PC-3 (cell line): ENCODE data around the gene LRRC56. TPM values are rescaled to one million over a fixed set of nuclear protein-coding genes. Genes with fewer than 3 reads are reported as not detected.

ENCODE experiments used
- ATAC-seq: fragments of 200-7000 bp; cut with Tn5 transposase; 2 replicates; pipeline ENCODE4 v1.9.1; 2020; ENCODE audit warnings: mild to moderate bottlenecking, moderate library complexity
- BruUV-seq: library from RNA; stranded (reverse); fragments of 400-500 nt; replicated peaks from 2 replicates; lab custom pipeline; 2021; lab: Mats Ljungman, UMichigan
- CTCF ChIA-PET: fragments of 300-600 bp; sonication (Branson Sonifier 250); formaldehyde crosslinking; loops from one replicate; lab custom pipeline; 2022; ENCODE audit warnings: antibody characterized with exemption; lab: Charles Lee
- POLR2A ChIA-PET: fragments of 300-600 bp; sonication (Branson Sonifier 250); formaldehyde crosslinking; loops from one replicate; lab custom pipeline; 2022; ENCODE audit warnings: antibody characterized with exemption; ENCODE audit not compliant: unreplicated experiment; lab: Charles Lee
- DNase-seq: peaks from one replicate; pipeline ENCODE4 v3.0.0-alpha.2; 2015
- H2AFZ ChIP-seq: fragments of 300-600 bp; sonication (generic); 2 replicates; pipeline ENCODE4 v1.6.0; 2016; ENCODE audit warnings: antibody characterized with exemption, low read length
- H3F3A ChIP-seq: fragments of 300-600 bp; sonication (generic); one replicate; pipeline ENCODE4 v1.6.0; 2017; ENCODE audit warnings: antibody characterized with exemption, low read length, control low read depth, mild to moderate bottlenecking; ENCODE audit not compliant: unreplicated experiment
- H3K27ac ChIP-seq: fragments of 300-600 bp; sonication (generic); 2 replicates; pipeline ENCODE4 v1.5.1; 2016; ENCODE audit warnings: mild to moderate bottlenecking, low read length
- H3K27me3 ChIP-seq: fragments of 300-600 bp; sonication (generic); 2 replicates; pipeline ENCODE4 v1.6.1; 2016; ENCODE audit warnings: low read length, mixed read lengths
- H3K36me3 ChIP-seq: fragments of 300-600 bp; sonication (generic); 2 replicates; pipeline ENCODE4 v1.6.1; 2016; ENCODE audit warnings: low read depth, mixed run types, low read length, mixed read lengths
- H3K4me1 ChIP-seq: fragments of 300-600 bp; sonication (generic); 2 replicates; pipeline ENCODE4 v1.5.1; 2016; ENCODE audit warnings: low read length; ENCODE audit not compliant: insufficient read depth
- H3K4me2 ChIP-seq: fragments of 300-600 bp; sonication (generic); 2 replicates; pipeline ENCODE4 v1.6.0; 2016; ENCODE audit warnings: low read length
- H3K4me3 ChIP-seq: fragments of 300-600 bp; sonication (generic); 2 replicates; pipeline ENCODE4 v1.5.1; 2016; ENCODE audit warnings: mild to moderate bottlenecking, low read length, mixed read lengths
- H3K79me2 ChIP-seq: fragments of 300-600 bp; sonication (generic); 2 replicates; pipeline ENCODE4 v1.6.1; 2017; ENCODE audit warnings: low read length, mixed read lengths
- H3K9ac ChIP-seq: fragments of 300-600 bp; sonication (generic); 2 replicates; pipeline ENCODE4 v1.6.0; 2016; ENCODE audit warnings: mild to moderate bottlenecking, low read length
- H3K9me2 ChIP-seq: fragments of 300-600 bp; sonication (generic); replicated peaks from 2 replicates; pipeline ENCODE4 v1.6.1; 2016; ENCODE audit warnings: mixed run types, low read length, mixed read lengths
- H3K9me3 ChIP-seq: fragments of 300-600 bp; sonication (generic); 2 replicates; pipeline ENCODE4 v1.6.1; 2016; ENCODE audit warnings: low read length, mixed read lengths
- H4K20me1 ChIP-seq: fragments of 300-600 bp; sonication (generic); 2 replicates; pipeline ENCODE4 v1.6.1; 2016; ENCODE audit warnings: low read length, mixed read lengths
- CTCF ChIP-seq: fragments of 300-600 bp; sonication (generic); conservative IDR thresholded peaks from 2 replicates; pipeline ENCODE4 v1.5.1; 2017; ENCODE audit warnings: antibody characterized with exemption, low read depth, mild to moderate bottlenecking, low read length
- EZH2 ChIP-seq: fragments of 300-600 bp; sonication (generic); IDR thresholded peaks from one replicate; pipeline ENCODE4 v1.6.1; 2017; ENCODE audit warnings: antibody characterized with exemption, mild to moderate bottlenecking, low read length; ENCODE audit not compliant: unreplicated experiment
- EZH2phosphoT487 ChIP-seq: fragments of 300-600 bp; sonication (generic); IDR thresholded peaks from 2 replicates; pipeline ENCODE4 v1.6.1; 2018; ENCODE audit warnings: mild to moderate bottlenecking, antibody characterized with exemption, low read length, borderline replicate concordance
- intact Hi-C: fragments of 100-400 bp; cut with micrococcal nuclease; formaldehyde crosslinking; loops from 2 replicates; pipeline ENCODE4 v1.9.0; 2023
- total RNA-seq: library from RNA; depleted of rRNA; stranded (reverse); fragments of >200 nt; gene quantifications from 2 replicates; pipeline ENCODE4 v1.2.3, GENCODE V29; 2014

LRRC56 gene
- total RNA-seq, 1 experiment from 2014 or later = 1.5 TPM

- Histone ChIP-seq H3K27me3 (peaks cover under 1% of the 10 kb centered on the region; the same call in 1 of the 2 replicates), H3K27ac (no peak overlapping the region), H3K4me1 (no peaks in the 10 kb centered on the region), H3K9me2 (no peaks in the 10 kb centered on the region), H3K4me2 (no peak overlapping the region), H3K79me2 (no peaks in the 10 kb centered on the region), H3F3A (no peaks in the 10 kb centered on the region), H4K20me1 (no peaks in the 10 kb centered on the region), H3K9ac (no peak overlapping the region), H2AFZ (no peak overlapping the region), H3K36me3 (no peaks in the 10 kb centered on the region), H3K4me3 (no peak overlapping the region), H3K9me3 (no peaks in the 10 kb centered on the region)
- ChIA-PET CTCF (no interaction called here), POLR2A (no interaction called here)
- TF ChIP-seq EZH2phosphoT487 = no peak
- no peak for TF ChIP-seq CTCF
- TF ChIP-seq EZH2 = no peak
- ATAC-seq = no peak
- DNase-seq = no peak
- intact Hi-C loops = no loop called here
- no TSS peak for BruUV-seq
These were observed 12.9 kb downstream of the LRRC56 start for GRCh38 chr11:550021-550745.

GRCh38 chr11:550746-551085 is 13.4 kb downstream of the LRRC56 start:
- H3K27me3 ChIP-seq = peaks cover 6% of the 10 kb centered on the region; the same call in 1 of the 2 replicates
- H4K20me1 ChIP-seq = no peaks in the 10 kb centered on the region
- TF ChIP-seq EZH2phosphoT487 = no peak
- TF ChIP-seq EZH2 = no peak
- TF ChIP-seq CTCF = no peak
- H3K79me2 ChIP-seq = no peaks in the 10 kb centered on the region
- DNase-seq (no peak), ATAC-seq (no peak)
- intact Hi-C loops = no loop called here
- H3F3A ChIP-seq = no peaks in the 10 kb centered on the region
- no TSS peak for BruUV-seq
- H2AFZ ChIP-seq = no peak overlapping the region
- no peaks in the 10 kb centered on the region for H3K4me1 ChIP-seq
- CTCF ChIA-PET = no interaction called here
- no peak overlapping the region for H3K27ac ChIP-seq
- no peaks in the 10 kb centered on the region for H3K9me2 ChIP-seq
- H3K4me3 ChIP-seq = no peak overlapping the region
- POLR2A ChIA-PET = no interaction called here
- no peaks in the 10 kb centered on the region for H3K9me3 ChIP-seq
- H3K9ac ChIP-seq = no peak overlapping the region
- H3K36me3 ChIP-seq = no peaks in the 10 kb centered on the region
- H3K4me2 ChIP-seq = no peak overlapping the region

- DNase-seq (no peak), ATAC-seq (no peak)
- BruUV-seq = no TSS peak
- H2AFZ ChIP-seq = no peak overlapping the region
- H3K27me3 ChIP-seq = peaks cover 6% of the 10 kb centered on the region; the same call in 1 of the 2 replicates
- TF ChIP-seq EZH2 = no peak
- TF ChIP-seq CTCF = no peak
- no peak for TF ChIP-seq EZH2phosphoT487
- H4K20me1 ChIP-seq = no peaks in the 10 kb centered on the region
- H3K9ac ChIP-seq = no peak overlapping the region
- no peaks in the 10 kb centered on the region for H3K9me2 ChIP-seq
- H3F3A ChIP-seq = no peaks in the 10 kb centered on the region
- intact Hi-C loops = no loop called here
- H3K9me3 ChIP-seq = no peaks in the 10 kb centered on the region
- no peaks in the 10 kb centered on the region for H3K79me2 ChIP-seq
- POLR2A ChIA-PET = no interaction called here
- H3K4me3 ChIP-seq = no peak overlapping the region
- CTCF ChIA-PET = no interaction called here
- no peak overlapping the region for H3K27ac ChIP-seq
- H3K4me1 ChIP-seq = no peaks in the 10 kb centered on the region
- no peaks in the 10 kb centered on the region for H3K36me3 ChIP-seq
- H3K4me2 ChIP-seq = no peak overlapping the region
These were observed 13.8 kb downstream of the LRRC56 start for GRCh38 chr11:551131-551530.
